RWPE2 (cell line): ENCODE data around the gene SAMSN1.

Experiments used
- ATAC-seq: fragments of 200-7000 bp; cut with Tn5 transposase; 3 replicates; pipeline ENCODE4 v1.9.1; 2021; ENCODE audit warnings: low read depth
- DNase-seq: peaks from one replicate; pipeline ENCODE4 v3.0.0-alpha.2; 2020; ENCODE audit warnings: low spot score
- H3K27ac ChIP-seq: fragments of 450-650 bp; 2 replicates; pipeline ENCODE4 v1.5.1; 2017; ENCODE audit warnings: mild to moderate bottlenecking; ENCODE audit not compliant: poor library complexity, severe bottlenecking
- H3K27me3 ChIP-seq: fragments of 250-450 bp; sonication (Bioruptor Pico); 2 replicates; pipeline ENCODE4 v1.5.1; 2021; ENCODE audit warnings: mild to moderate bottlenecking, moderate library complexity; ENCODE audit not compliant: insufficient read depth, poor library complexity, severe bottlenecking
- H3K36me3 ChIP-seq: fragments of 250-450 bp; sonication (Bioruptor Pico); 2 replicates; pipeline ENCODE4 v1.5.1; 2020; ENCODE audit warnings: low read depth, mild to moderate bottlenecking, moderate library complexity
- H3K4me1 ChIP-seq: fragments of 250-450 bp; sonication (Bioruptor Pico); 2 replicates; pipeline ENCODE4 v1.5.1; 2021; ENCODE audit warnings: mild to moderate bottlenecking, moderate library complexity; ENCODE audit not compliant: insufficient read depth, poor library complexity, severe bottlenecking
- H3K4me3 ChIP-seq: fragments of 250-450 bp; sonication (Bioruptor Pico); 2 replicates; pipeline ENCODE4 v1.5.1; 2021; ENCODE audit warnings: mild to moderate bottlenecking, moderate library complexity; ENCODE audit not compliant: severe bottlenecking
- H3K9me3 ChIP-seq: fragments of 250-450 bp; sonication (Bioruptor Pico); 2 replicates; pipeline ENCODE4 v1.5.1; 2021; ENCODE audit warnings: mild to moderate bottlenecking, moderate library complexity; ENCODE audit not compliant: severe bottlenecking
- TF ChIP-seq, protein P1 (sequence below): fragments of 450-650 bp; IDR thresholded peaks from one replicate; pipeline ENCODE4 v1.5.1; 2017; ENCODE audit warnings: mild to moderate bottlenecking, moderate library complexity; ENCODE audit not compliant: poor library complexity, severe bottlenecking

Gene SAMSN1

DNA sequence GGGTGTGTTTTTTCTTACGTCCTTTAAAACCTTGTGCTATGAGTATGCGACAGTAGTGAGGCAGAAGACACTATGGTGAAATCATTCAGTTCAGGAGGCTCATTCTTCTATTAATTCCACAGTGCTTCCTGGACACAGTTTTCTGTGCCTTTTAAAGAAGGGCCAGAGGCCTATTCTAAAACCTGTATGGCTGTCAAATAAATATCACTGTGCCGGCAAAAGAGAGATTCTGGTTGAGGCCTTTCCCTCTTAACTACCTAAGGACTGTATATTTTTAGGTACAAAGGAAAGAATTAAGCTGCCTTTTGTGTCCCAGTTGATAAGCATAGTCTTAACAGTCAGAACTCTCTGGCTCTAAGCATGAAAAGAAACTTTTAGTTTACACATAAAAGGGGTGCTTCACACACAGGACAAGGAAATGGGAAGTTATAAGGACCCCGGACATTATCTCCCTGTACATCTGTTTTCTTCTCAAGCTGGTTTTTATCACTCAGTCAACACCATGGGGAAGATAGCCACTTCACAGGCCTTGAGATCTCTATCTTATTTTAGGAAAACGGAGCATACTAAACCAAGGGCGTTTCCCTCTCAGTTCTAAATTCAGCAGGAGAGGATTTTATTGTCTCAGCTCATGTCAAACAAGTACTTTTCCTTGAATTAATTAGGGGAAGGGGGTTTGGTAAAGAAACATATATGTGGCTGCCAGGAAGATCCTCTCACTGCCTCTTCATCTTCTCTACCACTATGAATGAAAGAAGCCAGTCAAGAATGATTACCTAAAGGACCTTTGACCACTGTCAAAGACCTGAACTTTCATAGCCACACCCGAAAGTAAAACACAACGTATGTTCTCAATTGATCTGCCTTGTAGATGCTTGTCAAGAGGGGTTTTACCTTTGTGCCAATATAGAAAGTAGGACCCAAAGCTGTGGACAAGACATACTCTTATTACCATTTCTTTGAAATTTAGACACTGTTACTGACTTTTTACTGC lies 91.8 kb downstream of the SAMSN1 start:
- no peaks in the 10 kb centered on the region for H3K4me1 ChIP-seq
- H3K9me3 ChIP-seq, result no peaks in the 10 kb centered on the region
- DNase-seq (no peak), ATAC-seq (no peak)
- no peak overlapping the region for H3K4me3 ChIP-seq
- H3K27me3 ChIP-seq, result no peaks in the 10 kb centered on the region
- no peak overlapping the region for H3K27ac ChIP-seq
- TF ChIP-seq, protein P1, sequence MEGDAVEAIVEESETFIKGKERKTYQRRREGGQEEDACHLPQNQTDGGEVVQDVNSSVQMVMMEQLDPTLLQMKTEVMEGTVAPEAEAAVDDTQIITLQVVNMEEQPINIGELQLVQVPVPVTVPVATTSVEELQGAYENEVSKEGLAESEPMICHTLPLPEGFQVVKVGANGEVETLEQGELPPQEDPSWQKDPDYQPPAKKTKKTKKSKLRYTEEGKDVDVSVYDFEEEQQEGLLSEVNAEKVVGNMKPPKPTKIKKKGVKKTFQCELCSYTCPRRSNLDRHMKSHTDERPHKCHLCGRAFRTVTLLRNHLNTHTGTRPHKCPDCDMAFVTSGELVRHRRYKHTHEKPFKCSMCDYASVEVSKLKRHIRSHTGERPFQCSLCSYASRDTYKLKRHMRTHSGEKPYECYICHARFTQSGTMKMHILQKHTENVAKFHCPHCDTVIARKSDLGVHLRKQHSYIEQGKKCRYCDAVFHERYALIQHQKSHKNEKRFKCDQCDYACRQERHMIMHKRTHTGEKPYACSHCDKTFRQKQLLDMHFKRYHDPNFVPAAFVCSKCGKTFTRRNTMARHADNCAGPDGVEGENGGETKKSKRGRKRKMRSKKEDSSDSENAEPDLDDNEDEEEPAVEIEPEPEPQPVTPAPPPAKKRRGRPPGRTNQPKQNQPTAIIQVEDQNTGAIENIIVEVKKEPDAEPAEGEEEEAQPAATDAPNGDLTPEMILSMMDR, result no peak
- H3K36me3 ChIP-seq, result no peaks in the 10 kb centered on the region

DNA sequence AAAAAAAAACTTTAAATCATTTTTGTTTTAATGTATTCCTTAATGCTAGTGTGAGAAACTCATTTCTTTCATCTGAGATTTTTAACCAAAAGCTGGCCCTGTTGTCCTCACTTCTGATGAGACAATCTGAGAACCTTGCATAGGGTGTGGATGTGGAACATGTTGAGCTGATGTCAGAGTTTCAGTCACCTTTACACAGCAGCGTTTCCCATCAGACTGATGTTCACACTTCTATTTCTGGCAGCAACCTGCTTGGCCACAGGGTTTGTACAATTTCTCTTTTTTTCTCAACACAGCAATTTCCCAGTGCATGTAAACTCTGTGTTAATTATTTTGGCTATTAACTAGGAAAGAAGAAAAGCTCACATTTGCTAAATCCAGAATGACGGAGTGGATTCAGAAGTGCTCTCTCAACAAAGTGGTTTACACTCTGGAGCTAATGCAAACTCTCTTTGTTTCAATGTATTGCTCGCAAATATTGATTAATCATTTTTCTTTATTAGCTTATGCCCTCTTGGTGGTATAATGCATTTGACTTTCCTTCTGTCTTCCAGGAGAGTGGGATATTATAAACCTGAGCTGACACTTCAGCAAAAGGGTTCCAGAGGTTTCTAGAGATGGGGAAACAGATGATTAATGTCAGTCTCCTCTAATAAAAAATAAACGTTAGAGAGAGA lies 92.6 kb downstream of the SAMSN1 start:
- Histone ChIP-seq H3K4me3 (no peak overlapping the region), H3K4me1 (no peaks in the 10 kb centered on the region), H3K9me3 (no peaks in the 10 kb centered on the region), H3K27ac (no peak overlapping the region), H3K36me3 (no peaks in the 10 kb centered on the region), H3K27me3 (no peaks in the 10 kb centered on the region)
- TF ChIP-seq, protein P1, result no peak
- no peak for ATAC-seq
- no peak for DNase-seq

DNA sequence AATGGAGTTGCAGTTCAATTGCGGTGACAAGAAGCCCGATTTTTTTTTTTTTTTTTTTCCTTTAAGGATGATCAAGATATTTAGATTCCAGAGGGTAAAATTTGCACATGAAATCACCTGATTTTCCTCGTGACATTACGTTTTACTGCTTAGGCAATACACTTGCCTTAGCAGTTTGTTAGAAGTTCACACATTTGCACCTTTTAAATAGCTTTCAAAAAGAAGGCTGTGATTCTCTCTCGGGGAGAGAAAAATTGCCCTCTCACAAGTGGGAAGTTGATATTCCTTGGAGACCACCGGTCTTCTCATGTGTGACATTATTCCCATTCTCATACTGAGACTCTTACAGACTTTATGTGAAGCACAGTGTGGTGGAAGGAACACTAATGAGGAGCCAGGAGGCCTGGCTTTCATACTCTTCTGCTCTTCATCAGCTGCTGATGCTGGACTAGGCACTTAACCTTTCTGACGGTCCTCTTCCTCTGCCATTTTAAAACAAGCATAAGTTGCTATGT lies 93.3 kb downstream of the SAMSN1 start:
- Histone ChIP-seq H3K27ac (no peak overlapping the region), H3K4me3 (no peak overlapping the region), H3K27me3 (no peaks in the 10 kb centered on the region), H3K9me3 (no peaks in the 10 kb centered on the region), H3K36me3 (no peaks in the 10 kb centered on the region), H3K4me1 (no peaks in the 10 kb centered on the region)
- no peak for ATAC-seq
- TF ChIP-seq, protein P1, result no peak
- no peak for DNase-seq

DNA sequence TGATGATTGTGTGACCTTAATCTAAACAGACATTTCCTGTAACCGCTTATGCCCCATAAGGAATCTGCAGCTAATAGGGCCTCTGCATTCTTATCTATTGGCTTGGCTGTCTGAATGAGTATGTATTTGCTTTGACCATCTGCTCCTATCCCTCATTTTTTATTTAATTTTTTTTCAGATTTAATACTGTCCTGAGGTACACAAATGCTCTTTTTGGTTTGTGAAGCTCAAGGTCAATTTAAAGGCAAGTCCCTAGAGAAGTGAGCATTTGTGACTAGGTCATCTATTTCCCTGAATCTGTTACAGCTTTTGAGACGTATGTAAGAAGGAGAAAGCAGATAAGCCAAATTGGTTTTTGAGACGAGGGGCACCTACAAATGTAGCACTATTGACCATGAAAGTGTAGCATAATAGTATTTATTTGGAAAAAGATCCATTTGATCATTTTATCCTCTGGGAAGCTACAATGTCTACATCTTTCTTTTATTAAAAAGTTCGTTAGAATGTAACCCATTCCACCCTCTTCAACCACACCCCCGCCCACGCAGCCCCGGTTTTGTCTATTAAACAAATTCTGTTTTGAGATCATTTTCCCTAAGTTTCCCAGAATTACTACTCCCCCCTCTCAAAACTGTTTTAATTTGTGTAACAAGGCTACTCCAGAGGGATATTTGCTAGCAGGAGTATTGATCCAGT lies 93.9 kb downstream of the SAMSN1 start:
- ATAC-seq (no peak), DNase-seq (no peak)
- no peak overlapping the region for H3K27ac ChIP-seq
- H3K27me3 ChIP-seq, result no peaks in the 10 kb centered on the region
- no peak overlapping the region for H3K4me3 ChIP-seq
- TF ChIP-seq, protein P1, result no peak
- H3K9me3 ChIP-seq, result no peaks in the 10 kb centered on the region
- no peaks in the 10 kb centered on the region for H3K4me1 ChIP-seq
- H3K36me3 ChIP-seq, result no peaks in the 10 kb centered on the region
